A204.1 (cell line): Measurements from ENCODE around the gene TMEM44.
"Not testable (repeated sequence)": the region's sequence is repeated elsewhere in the genome, so short reads cannot be mapped to it uniquely, and the experiment has no call there.

ENCODE experiments used
- FAIRE-seq: peaks from 2 replicates; lab custom pipeline; 2012; peaks lifted over from hg19 to GRCh38; lab: Jason Lieb, UNC

Gene TMEM44

GRCh38 chr3:194609601-194610000, 23.6 kb downstream of the TMEM44 start:
- FAIRE-seq, result no peak

GRCh38 chr3:194608981-194609380, 24.2 kb downstream of the TMEM44 start:
- FAIRE-seq, result no peak

- no peak for FAIRE-seq
These were observed 25.4 kb downstream of the TMEM44 start for GRCh38 chr3:194607592-194608389.

- FAIRE-seq, result no peak
These were observed 26.3 kb downstream of the TMEM44 start for GRCh38 chr3:194606941-194607340.

- FAIRE-seq, result no peak
These were observed 27.1 kb downstream of the TMEM44 start for GRCh38 chr3:194606163-194606562.

GRCh38 chr3:194605314-194605713, 27.9 kb downstream of the TMEM44 start:
- not testable (repeated sequence) for FAIRE-seq

- FAIRE-seq, result no peak
These were observed 28.4 kb downstream of the TMEM44 start for GRCh38 chr3:194604837-194605236.

- no peak for FAIRE-seq
These were observed 29.1 kb downstream of the TMEM44 start for GRCh38 chr3:194604126-194604525.

GRCh38 chr3:194602669-194603171, 30.5 kb downstream of the TMEM44 start:
- FAIRE-seq, result no peak

- FAIRE-seq, result no peak
These were observed 34.3 kb downstream of the TMEM44 start for GRCh38 chr3:194598771-194599557.

- FAIRE-seq, result no peak
These were observed 36.3 kb downstream of the TMEM44 start for GRCh38 chr3:194596906-194597305.

- FAIRE-seq, result no peak
These were observed 40.1 kb downstream of the TMEM44 start for GRCh38 chr3:194592798-194593752.

- no peak for FAIRE-seq
These were observed 44.5 kb downstream of the TMEM44 start for GRCh38 chr3:194588741-194589140.

- FAIRE-seq, result no peak
These were observed 45.0 kb downstream of the TMEM44 start for GRCh38 chr3:194588236-194588635.

- no peak for FAIRE-seq
These were observed 45.7 kb downstream of the TMEM44 start for GRCh38 chr3:194587438-194587931.

- no peak for FAIRE-seq
These were observed 46.4 kb downstream of the TMEM44 start for GRCh38 chr3:194586836-194587235.

GRCh38 chr3:194585880-194586281, 47.3 kb downstream of the TMEM44 start:
- no peak for FAIRE-seq

- no peak for FAIRE-seq
These were observed 48.4 kb downstream of the TMEM44 start for GRCh38 chr3:194584866-194585265.

- FAIRE-seq, result no peak
These were observed 48.9 kb downstream of the TMEM44 start for GRCh38 chr3:194584320-194584776.

GRCh38 chr3:194582196-194582905, 50.9 kb downstream of the TMEM44 start:
- FAIRE-seq, result no peak

- no peak for FAIRE-seq
These were observed 54.1 kb downstream of the TMEM44 start for GRCh38 chr3:194579091-194579606.
